CD4-positive, alpha-beta T cell (primary cell): ENCODE results near the gene YRDC. TPM values are rescaled to one million over a fixed set of nuclear protein-coding genes. Genes with fewer than 3 reads are reported as not detected.

ENCODE experiments used
- ATAC-seq: fragments of 200-7000 bp; cut with Tn5 transposase; one replicate; pipeline ENCODE4 v1.10.0; 2022; ENCODE audit warnings: mild to moderate bottlenecking; ENCODE audit not compliant: poor library complexity
- CTCF ChIA-PET: fragments of 350-600 bp; sonication (Branson Sonifier 250); formaldehyde crosslinking; loops from one replicate; lab custom pipeline; 2021; ENCODE audit warnings: antibody characterized with exemption, inconsistent platforms; lab: Charles Lee
- POLR2A ChIA-PET: fragments of 350-600 bp; sonication (Branson Sonifier 250); formaldehyde crosslinking; loops from one replicate; lab custom pipeline; 2021; ENCODE audit warnings: antibody characterized with exemption, inconsistent platforms; lab: Charles Lee
- DNase-seq, 14 experiments: peaks; one replicate each; pipeline ENCODE4 v3.0.0-alpha.2; 2013 to 2020; ENCODE audit warnings: mixed read lengths in 2 of 14
- H3K27ac ChIP-seq, 2 donors: one replicate each; pipeline versions ENCODE4 v1.5.1 to v1.7.0; 2013; ENCODE audit warnings: low read length in 2 of 2, low read depth in 1 of 2, mild to moderate bottlenecking in 1 of 2
- H3K27me3 ChIP-seq, 2 experiments: 1 replicate in 1 of 2; 2 replicates in 1 of 2; pipeline versions ENCODE4 v1.6.1 to v1.7.0; 2013; ENCODE audit warnings: low read length in 2 of 2, control low read depth in 1 of 2, mild to moderate bottlenecking in 1 of 2, moderate library complexity in 1 of 2; ENCODE audit not compliant: insufficient read depth in 2 of 2, control insufficient read depth in 1 of 2
- H3K36me3 ChIP-seq: one replicate; pipeline ENCODE4 v1.6.1; 2013; ENCODE audit warnings: low read length, control low read depth; ENCODE audit not compliant: insufficient read depth
- H3K4me1 ChIP-seq: one replicate; pipeline ENCODE4 v1.6.1; 2013; ENCODE audit warnings: low read length, control low read depth; ENCODE audit not compliant: insufficient read depth
- H3K4me3 ChIP-seq: one replicate; pipeline ENCODE4 v1.5.1; 2013; ENCODE audit warnings: mild to moderate bottlenecking, low read length, moderate library complexity
- H3K9me3 ChIP-seq, 2 experiments: 1 replicate in 1 of 2; 2 replicates in 1 of 2; pipeline versions ENCODE4 v1.6.1 to v1.7.0; 2013; ENCODE audit warnings: low read length in 2 of 2, mild to moderate bottlenecking in 2 of 2, control low read depth in 1 of 2, moderate library complexity in 1 of 2; ENCODE audit not compliant: control insufficient read depth in 1 of 2, insufficient read depth in 1 of 2
- H3K27ac Mint-ChIP-seq: one replicate; pipeline ENCODE4 v1.8.0; 2020; ENCODE audit warnings: mixed read lengths
- H3K27me3 Mint-ChIP-seq: one replicate; pipeline ENCODE4 v1.8.0; 2021; ENCODE audit warnings: mixed read lengths
- H3K36me3 Mint-ChIP-seq: one replicate; pipeline ENCODE4 v1.8.0; 2021; ENCODE audit warnings: low read depth, mixed read lengths
- H3K4me1 Mint-ChIP-seq: one replicate; pipeline ENCODE4 v1.8.0; 2021; ENCODE audit warnings: low read depth, mixed read lengths
- H3K4me3 Mint-ChIP-seq: one replicate; pipeline ENCODE4 v1.8.0; 2020; ENCODE audit warnings: mild to moderate bottlenecking, mixed read lengths
- H3K9me3 Mint-ChIP-seq: one replicate; pipeline ENCODE4 v1.8.0; 2020; ENCODE audit warnings: mixed read lengths
- CTCF ChIP-seq: fragments of 200-600 bp; IDR thresholded peaks from one replicate; pipeline ENCODE4 v1.8.0; 2022; ENCODE audit warnings: antibody characterized with exemption, mild to moderate bottlenecking
- intact Hi-C, 2 experiments: fragments of 100-400 bp; cut with DNase I in 1 of 2; cut with micrococcal nuclease in 1 of 2; formaldehyde crosslinking; loops; one replicate each; pipeline versions ENCODE4 v1.15.1 to v1.9.0; 2023 to 2025; cut with DNase I, micrococcal nuclease
- total RNA-seq, 174 experiments: library from RNA in 2 of 174; stranded (reverse) in 2 of 174; gene quantifications; one replicate each; pipeline ENCODE4 v1.2.3 and lab custom pipeline; 2021 to 2026

The YRDC gene
- total RNA-seq, 2 experiments from 2014 or later, result 31.1 to 31.2 TPM

DNA sequence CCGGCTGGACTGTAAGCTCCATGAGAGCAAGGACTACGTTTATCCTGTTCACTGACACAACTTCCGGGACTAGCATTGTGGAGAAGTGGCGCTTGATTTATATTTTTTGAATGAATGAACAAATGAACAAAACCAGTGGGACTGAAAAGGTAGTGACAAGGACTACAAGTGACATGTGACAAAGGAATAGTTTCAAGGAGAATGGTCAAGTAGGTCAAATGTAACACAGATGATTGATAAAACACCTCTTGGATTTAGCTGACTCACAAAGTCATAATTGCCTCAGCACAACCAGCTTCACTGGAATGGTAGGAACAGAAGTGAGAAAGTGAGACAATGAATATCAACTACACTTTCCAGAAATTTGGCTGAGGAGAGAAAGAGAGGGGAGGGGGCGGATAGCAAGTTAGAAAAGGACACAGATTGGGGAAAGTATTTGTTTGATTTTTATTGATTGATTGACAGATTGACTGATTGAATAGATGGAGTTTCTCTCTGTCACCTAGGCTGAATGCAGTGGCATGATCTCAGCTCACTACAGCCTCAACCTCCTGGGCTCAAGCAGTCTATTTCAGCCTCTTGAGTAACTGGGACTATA lies 37.1 kb upstream of the YRDC start:
- ChIA-PET POLR2A (no interaction called here), CTCF (no interaction called here)
- Histone ChIP-seq H3K36me3 (peaks cover 34% of the 10 kb centered on the region), H3K9me3 (no peaks in the 10 kb centered on the region), H3K27me3 (no peaks in the 10 kb centered on the region), H3K27ac (no peak overlapping the region), H3K4me1 (peaks cover 17% of the 10 kb centered on the region), H3K4me3 (no peak overlapping the region)
- Mint-ChIP-seq H3K4me1 (peaks cover 54% of the 10 kb centered on the region), H3K36me3 (peaks cover 64% of the 10 kb centered on the region), H3K27ac (no peak overlapping the region), H3K27me3 (no peaks in the 10 kb centered on the region), H3K9me3 (no peaks in the 10 kb centered on the region), H3K4me3 (no peak overlapping the region)
- no peak for TF ChIP-seq CTCF
- no peak for ATAC-seq
- DNase-seq, result no peak
- intact Hi-C loops, result no loop called here

DNA sequence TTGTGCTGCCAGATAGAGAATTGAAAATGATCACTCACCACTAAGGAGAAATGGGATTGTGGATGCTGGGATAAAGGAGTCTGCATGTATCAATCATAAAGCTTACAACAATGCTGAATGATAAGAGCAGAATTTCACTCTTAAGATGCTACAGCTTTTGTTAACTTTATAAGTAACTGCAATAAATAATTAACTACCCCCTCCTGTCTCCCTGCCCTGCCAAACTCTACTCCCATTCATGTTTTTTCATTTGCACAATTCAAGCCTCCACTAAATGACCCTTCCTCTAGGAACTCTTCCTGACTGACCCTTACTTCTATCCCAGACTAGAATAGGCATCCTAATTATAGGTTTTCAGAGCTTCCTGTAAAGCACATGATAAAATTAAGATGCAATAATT lies 36.5 kb upstream of the YRDC start:
- ChIA-PET CTCF (no interaction called here), POLR2A (no interaction called here)
- no peak for TF ChIP-seq CTCF
- H3K4me3 ChIP-seq, result no peak overlapping the region
- no peaks in the 10 kb centered on the region for H3K27me3 Mint-ChIP-seq
- H3K9me3 ChIP-seq, result no peaks in the 10 kb centered on the region
- DNase-seq (no peak), ATAC-seq (no peak)
- no peak overlapping the region for H3K4me3 Mint-ChIP-seq
- peaks cover 38% of the 10 kb centered on the region for H3K36me3 ChIP-seq
- intact Hi-C loops, result no loop called here
- H3K27ac Mint-ChIP-seq, result no peak overlapping the region
- H3K4me1 Mint-ChIP-seq, result peaks cover 52% of the 10 kb centered on the region
- no peaks in the 10 kb centered on the region for H3K27me3 ChIP-seq
- H3K27ac ChIP-seq, result no peak overlapping the region
- H3K36me3 Mint-ChIP-seq, result peaks cover 70% of the 10 kb centered on the region
- H3K9me3 Mint-ChIP-seq, result no peaks in the 10 kb centered on the region
- H3K4me1 ChIP-seq, result peaks cover 12% of the 10 kb centered on the region

DNA sequence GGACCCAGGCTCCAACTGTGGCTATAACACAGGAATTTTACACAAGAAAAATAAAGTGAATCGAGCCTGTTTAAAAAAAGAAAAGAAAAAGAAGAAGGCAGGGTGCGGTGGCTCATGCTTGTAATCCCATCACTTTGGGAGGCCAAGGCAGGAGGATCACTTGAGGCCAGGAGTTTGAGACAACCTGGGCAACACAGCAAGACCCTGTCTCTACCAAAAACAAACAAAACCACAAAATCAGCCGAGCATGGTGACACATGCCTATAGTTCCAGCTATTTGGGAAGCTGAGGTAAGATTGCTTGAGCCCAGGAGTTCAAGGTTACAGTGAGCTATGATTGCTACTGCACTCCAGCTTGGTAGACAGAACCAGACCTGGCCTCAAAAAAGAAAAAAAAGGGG lies 33.6 kb upstream of the YRDC start:
- no peaks in the 10 kb centered on the region for H3K27me3 Mint-ChIP-seq
- no peak overlapping the region for H3K27ac Mint-ChIP-seq
- Histone ChIP-seq H3K27ac (no peak overlapping the region), H3K9me3 (no peaks in the 10 kb centered on the region), H3K27me3 (no peaks in the 10 kb centered on the region), H3K4me3 (no peak overlapping the region), H3K4me1 (peaks cover under 1% of the 10 kb centered on the region), H3K36me3 (peaks cover 50% of the 10 kb centered on the region)
- ChIA-PET CTCF (no interaction called here), POLR2A (no interaction called here)
- peaks cover 31% of the 10 kb centered on the region for H3K4me1 Mint-ChIP-seq
- DNase-seq, result no peak
- TF ChIP-seq CTCF, result no peak
- H3K9me3 Mint-ChIP-seq, result no peaks in the 10 kb centered on the region
- H3K4me3 Mint-ChIP-seq, result no peak overlapping the region
- intact Hi-C loops, result no loop called here
- H3K36me3 Mint-ChIP-seq, result peaks cover 79% of the 10 kb centered on the region
- no peak for ATAC-seq
